ENCODE data around the gene CDON.

CDON gene

DNA sequence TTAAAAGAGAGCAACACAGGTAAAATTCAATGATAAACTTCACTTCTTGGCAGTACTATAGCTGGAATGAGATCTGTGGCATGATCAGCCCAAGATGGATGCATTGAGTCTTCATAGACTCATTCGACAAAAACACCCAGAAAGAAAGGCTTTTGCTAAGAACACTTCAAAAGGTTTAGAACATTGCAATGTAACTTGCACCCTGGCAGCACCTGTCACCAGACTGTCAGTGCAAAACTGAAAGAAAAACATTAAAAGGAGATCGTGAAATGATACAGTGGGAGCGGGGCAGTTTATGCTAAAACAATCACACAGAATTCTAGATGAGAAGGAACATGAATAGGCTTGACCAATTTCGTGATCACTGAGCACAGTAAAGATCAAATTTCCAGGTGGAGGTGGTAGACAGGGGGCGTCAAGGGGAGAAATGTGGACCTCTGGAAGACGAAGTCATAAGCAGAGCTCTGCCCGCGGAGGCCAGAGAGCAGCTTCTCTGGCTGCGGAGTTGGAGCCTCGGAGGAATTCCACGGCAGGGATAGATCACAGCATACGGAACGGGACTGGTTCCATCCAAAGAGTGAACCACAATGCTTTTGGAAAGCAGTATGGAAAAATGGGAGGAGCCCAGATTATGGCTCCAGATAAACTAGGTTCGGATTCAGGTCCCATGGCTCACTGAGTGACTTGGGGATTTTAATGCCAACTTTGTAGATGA lies 104.9 kb downstream of the CDON start:
- intact Hi-C loops (cut with DNase I; ENCODE audit: low total_unique reads) = no loop called here
- DNase-seq = no peak
- H3K27ac ChIP-seq = no peak overlapping the region

DNA sequence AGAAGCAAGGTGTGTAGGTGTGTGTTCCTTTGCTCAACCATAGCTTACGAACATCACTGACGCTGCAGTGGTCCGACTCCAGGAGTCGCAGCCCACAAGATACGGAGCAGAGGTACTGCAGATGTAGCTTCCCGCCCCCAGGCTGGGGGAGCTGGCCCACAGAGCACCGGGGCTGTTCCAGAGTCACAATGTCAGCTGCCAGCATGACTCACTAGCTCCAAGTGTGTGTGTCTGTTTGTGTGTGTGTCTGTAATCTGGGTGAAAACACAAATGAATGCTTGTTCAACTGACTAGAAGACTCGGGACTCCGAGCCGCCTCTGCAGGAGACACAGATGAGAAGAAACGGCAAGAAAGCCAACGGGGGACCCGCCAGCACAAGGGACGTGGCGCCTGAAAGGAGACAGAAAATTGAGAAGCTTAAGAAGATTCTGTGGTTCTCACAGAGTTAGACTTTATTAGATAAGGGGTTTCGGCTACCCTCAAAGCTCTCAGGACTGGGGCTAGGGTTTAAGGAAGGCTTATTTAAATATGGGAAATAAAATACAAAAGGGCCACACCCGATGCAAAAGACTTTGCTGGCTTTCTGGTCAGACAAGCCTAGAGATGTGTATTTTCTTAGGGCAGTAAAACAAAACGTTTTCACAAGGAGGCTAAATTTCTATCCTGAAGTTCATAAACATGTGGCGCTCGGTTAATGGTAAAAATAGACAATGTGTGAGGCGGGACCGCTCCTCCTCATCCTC lies 106.1 kb downstream of the CDON start:
- no peak overlapping the region for H3K4me3 ChIP-seq
- H3K27ac ChIP-seq = no peak overlapping the region
- peaks cover 0 to 3% (median 2%) of the 10 kb centered on the region in 3 donors for H3K36me3 ChIP-seq
- no peaks in the 10 kb centered on the region for H3K9me3 ChIP-seq
- H3K27me3 ChIP-seq = no peaks in the 10 kb centered on the region
- DNase-seq = peak in 1 of 2 donors; percentile 75
- TF ChIP-seq, protein P1, sequence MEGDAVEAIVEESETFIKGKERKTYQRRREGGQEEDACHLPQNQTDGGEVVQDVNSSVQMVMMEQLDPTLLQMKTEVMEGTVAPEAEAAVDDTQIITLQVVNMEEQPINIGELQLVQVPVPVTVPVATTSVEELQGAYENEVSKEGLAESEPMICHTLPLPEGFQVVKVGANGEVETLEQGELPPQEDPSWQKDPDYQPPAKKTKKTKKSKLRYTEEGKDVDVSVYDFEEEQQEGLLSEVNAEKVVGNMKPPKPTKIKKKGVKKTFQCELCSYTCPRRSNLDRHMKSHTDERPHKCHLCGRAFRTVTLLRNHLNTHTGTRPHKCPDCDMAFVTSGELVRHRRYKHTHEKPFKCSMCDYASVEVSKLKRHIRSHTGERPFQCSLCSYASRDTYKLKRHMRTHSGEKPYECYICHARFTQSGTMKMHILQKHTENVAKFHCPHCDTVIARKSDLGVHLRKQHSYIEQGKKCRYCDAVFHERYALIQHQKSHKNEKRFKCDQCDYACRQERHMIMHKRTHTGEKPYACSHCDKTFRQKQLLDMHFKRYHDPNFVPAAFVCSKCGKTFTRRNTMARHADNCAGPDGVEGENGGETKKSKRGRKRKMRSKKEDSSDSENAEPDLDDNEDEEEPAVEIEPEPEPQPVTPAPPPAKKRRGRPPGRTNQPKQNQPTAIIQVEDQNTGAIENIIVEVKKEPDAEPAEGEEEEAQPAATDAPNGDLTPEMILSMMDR (IDR thresholded peaks at IDR 0.05) = no peak
- H3K4me1 ChIP-seq = no peaks in the 10 kb centered on the region
- intact Hi-C loops (cut with DNase I; ENCODE audit: low total_unique reads) = no loop called here

More for the DNA sequence above, 104.9 kb downstream of the CDON start:
- H3K4me1 ChIP-seq = no peaks in the 10 kb centered on the region
- peaks cover 0 to 8% (median 0%) of the 10 kb centered on the region in 3 donors for H3K9me3 ChIP-seq
- H3K36me3 ChIP-seq = peaks cover 0 to 9% (median 7%) of the 10 kb centered on the region in 3 donors
- TF ChIP-seq, protein P1 (IDR thresholded peaks at IDR 0.05) = no peak
- H3K27me3 ChIP-seq = no peaks in the 10 kb centered on the region
- H3K4me3 ChIP-seq = no peak overlapping the region

DNA sequence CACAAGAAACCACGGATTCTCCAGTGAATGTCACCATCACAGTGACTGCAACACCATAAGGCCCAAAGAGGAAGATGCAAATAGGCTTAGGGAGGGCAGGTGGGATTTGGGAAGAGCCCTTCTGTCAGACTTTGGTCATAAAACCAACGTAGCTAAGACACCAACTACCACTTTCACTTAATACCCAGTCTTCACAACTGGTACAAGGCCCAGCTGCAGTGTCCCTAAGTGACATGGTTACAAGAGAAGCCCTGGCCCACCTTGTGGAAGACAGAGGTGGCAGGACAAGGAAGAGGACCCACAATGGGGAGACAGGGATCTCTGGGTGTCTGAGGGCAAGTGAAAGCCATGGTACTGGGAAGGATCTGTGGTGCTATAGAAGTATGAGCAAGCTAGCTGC lies 106.8 kb downstream of the CDON start:
- Histone ChIP-seq H3K9me3 (no peaks in the 10 kb centered on the region), H3K27me3 (peaks cover 0 to 1% of the 10 kb centered on the region in 2 donors), H3K36me3 (no peaks in the 10 kb centered on the region), H3K4me1 (peaks cover 0 to 5% (median 0%) of the 10 kb centered on the region in 4 donors), H3K27ac (no peak overlapping the region), H3K4me3 (no peak overlapping the region)
- TF ChIP-seq, protein P1 (IDR thresholded peaks at IDR 0.05) = no peak
- DNase-seq = no peak
- intact Hi-C loops (cut with DNase I; ENCODE audit: low total_unique reads) = no loop called here

DNA sequence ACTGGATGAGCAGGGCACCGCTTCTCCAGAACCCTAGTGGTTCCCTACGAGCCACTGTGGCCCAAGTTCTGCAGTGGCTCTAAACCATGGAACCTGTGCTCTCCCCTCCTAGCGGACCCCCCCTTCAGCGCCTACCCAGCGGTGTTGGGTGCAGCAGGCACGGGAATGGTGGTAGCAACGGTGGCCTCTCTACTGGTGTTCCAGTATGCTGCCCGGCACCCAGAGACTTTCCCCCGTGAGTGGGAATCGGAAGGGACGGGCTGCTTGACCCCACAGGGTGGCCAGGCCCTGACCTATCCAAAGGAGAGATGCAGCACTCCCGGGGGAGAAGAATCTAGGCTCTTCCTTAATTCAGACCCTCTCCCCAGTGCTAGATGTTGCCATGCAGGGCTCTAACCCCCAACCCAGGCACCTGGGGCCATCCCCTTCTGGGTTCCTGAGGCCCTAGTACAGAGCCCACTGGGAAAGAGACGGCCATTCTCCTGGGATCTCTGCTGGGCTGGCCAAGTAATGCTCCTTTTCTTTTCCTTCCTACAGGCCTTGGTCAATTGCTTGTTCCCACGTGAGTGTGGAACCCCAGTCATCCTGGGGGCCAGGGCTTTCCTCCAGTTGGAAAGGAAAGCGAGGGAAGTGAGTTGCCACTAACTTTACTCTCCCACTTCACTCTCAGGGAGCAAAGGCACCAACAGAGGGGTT lies 107.6 kb downstream of the CDON start:
- Histone ChIP-seq H3K36me3 (no peaks in the 10 kb centered on the region), H3K4me1 (peaks cover 0 to 7% (median 0%) of the 10 kb centered on the region in 4 donors), H3K27me3 (peaks cover 0 to 4% of the 10 kb centered on the region in 2 donors), H3K4me3 (no peak overlapping the region), H3K27ac (no peak overlapping the region), H3K9me3 (no peaks in the 10 kb centered on the region)
- DNase-seq = no peak
- TF ChIP-seq, protein P1 (IDR thresholded peaks at IDR 0.05) = no peak
- intact Hi-C loops (cut with DNase I; ENCODE audit: low total_unique reads) = no loop called here

DNA sequence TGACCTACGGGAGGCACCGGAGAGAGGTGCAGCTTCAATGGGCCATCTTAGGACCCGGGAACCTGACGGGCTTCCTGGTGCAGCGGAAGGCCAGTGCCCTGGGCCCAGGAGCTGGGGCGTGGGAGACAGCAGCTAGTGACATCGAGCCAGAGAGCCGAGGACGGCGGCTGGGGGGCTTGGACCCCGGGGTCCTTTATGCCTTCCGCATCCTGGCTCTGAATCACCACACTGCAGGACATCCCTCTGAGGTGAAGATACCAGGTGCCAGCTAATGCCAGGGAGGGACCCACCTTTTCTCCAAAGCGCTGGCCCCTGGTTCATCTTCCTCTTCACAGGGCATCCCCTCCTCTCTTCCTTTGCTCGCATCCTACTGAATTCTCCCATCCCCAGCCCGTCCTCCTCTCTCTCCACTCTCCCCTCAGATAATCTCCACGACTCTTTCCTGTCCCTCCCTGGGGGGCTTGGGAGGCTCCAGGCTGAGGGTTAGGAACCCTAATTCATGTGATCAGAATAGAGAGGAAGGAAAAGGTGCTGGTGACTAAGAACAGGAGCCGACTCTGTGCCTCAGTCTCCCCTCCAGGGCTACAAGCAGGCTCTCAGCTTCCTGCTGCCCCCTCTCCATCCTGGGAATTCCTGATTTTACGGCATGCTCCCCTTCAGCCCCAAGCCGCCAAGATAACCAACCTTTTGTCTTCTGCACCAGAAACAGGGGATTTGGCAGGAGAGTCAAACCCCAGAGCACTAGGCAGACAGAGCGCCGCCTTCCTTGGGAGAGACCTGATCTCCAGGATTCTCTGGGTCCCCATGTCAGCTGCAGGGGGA lies 108.3 kb downstream of the CDON start:
- H3K4me3 ChIP-seq = no peak overlapping the region
- TF ChIP-seq, protein P1 (IDR thresholded peaks at IDR 0.05) = no peak
- no peaks in the 10 kb centered on the region for H3K9me3 ChIP-seq
- H3K36me3 ChIP-seq = no peaks in the 10 kb centered on the region
- intact Hi-C loops (cut with DNase I; ENCODE audit: low total_unique reads) = no loop called here
- peaks cover 0 to 9% of the 10 kb centered on the region in 2 donors for H3K27me3 ChIP-seq
- no peak for DNase-seq
- H3K27ac ChIP-seq = no peak overlapping the region
- peaks cover 0 to 7% (median 0%) of the 10 kb centered on the region in 4 donors for H3K4me1 ChIP-seq
